Measurements from ENCODE around the gene ADISSP. TPM values are rescaled to one million over a fixed set of nuclear protein-coding genes. Genes with fewer than 3 reads are reported as not detected.
A peak's percentile ranks its signal among the peaks of the same experiment; 100 is the strongest.

Gene ADISSP
- total and polyA plus RNA-seq, 2 of the 13 experiments (the other 11 are each of a cell fraction or from before 2014, with no cell fraction given): 38.3 to 90.6 TPM

- peak; percentile 94 for TF ChIP-seq JUN (CRISPR knock-in tag; IDR thresholded peaks at IDR 0.05)
- TF ChIP-seq NFKB2 (CRISPR knock-in tag; IDR thresholded peaks at IDR 0.05; ENCODE audit: borderline replicate concordance): peak; percentile 99
- peak; percentile 99 for TF ChIP-seq NRL (CRISPR knock-in tag; IDR thresholded peaks at IDR 0.05; ENCODE audit: borderline replicate concordance)
- TF ChIP-seq ZNF562 (CRISPR knock-in tag; IDR thresholded peaks at IDR 0.05; ENCODE audit: borderline replicate concordance): peak; percentile 75; the same call in 1 of the 2 replicates
- TF ChIP-seq ZNF12 (CRISPR knock-in tag; IDR thresholded peaks at IDR 0.05): 0 out of 2 replicates have a peak, but pooled peaks have one; percentile 52
- TF ChIP-seq SMAD1 (CRISPR knock-in tag; IDR thresholded peaks at IDR 0.05; ENCODE audit: borderline replicate concordance, low read depth): no peak
- peak; percentile 55; the same call in 1 of the 2 replicates for TF ChIP-seq NFYB (CRISPR knock-in tag; IDR thresholded peaks at IDR 0.05)
- peak; percentile 91 for TF ChIP-seq ZBTB25 (CRISPR knock-in tag; IDR thresholded peaks at IDR 0.05)
- peak; percentile 64 for TF ChIP-seq NFYC (CRISPR knock-in tag; IDR thresholded peaks at IDR 0.05)
- no peak for TF ChIP-seq SIN3A (IDR thresholded peaks at IDR 0.05; ENCODE audit: borderline replicate concordance, low read depth, low read length)
- TF ChIP-seq ZNF124 (CRISPR knock-in tag; IDR thresholded peaks at IDR 0.05): peak; percentile 28; the same call in 1 of the 2 replicates
- peak; percentile 92; the same call in 1 of the 2 replicates for TF ChIP-seq ZNF510 (CRISPR knock-in tag; IDR thresholded peaks at IDR 0.05; ENCODE audit: low read depth)
- TF ChIP-seq ZHX2 (IDR thresholded peaks at IDR 0.05; ENCODE audit: low read depth): peak; percentile 77; the same call in 1 of the 2 replicates
- TF ChIP-seq ZHX2 (CRISPR knock-in tag; IDR thresholded peaks at IDR 0.05; ENCODE audit: borderline replicate concordance): peak; percentile 83
- 0 out of 2 replicates have a peak, but pooled peaks have one; percentile 4 for TF ChIP-seq CREB1 (IDR thresholded peaks at IDR 0.05)
- no peak for TF ChIP-seq CREB1 (CRISPR knock-in tag; IDR thresholded peaks at IDR 0.05)
- TF ChIP-seq ZNF296 (CRISPR knock-in tag; conservative IDR thresholded peaks at IDR 0.05): peak; percentile 83; the same call in 1 of the 2 replicates
- TF ChIP-seq HNRNPH1 (optimal IDR thresholded peaks at IDR 0.05; ENCODE audit: low read depth, low read length): peak; percentile 54
- TF ChIP-seq MLLT10 (CRISPR knock-in tag; IDR thresholded peaks at IDR 0.05): no peak
- TF ChIP-seq ZNF225 (CRISPR knock-in tag; IDR thresholded peaks at IDR 0.05): peak; percentile 98
- peak; percentile 85; the same call in 1 of the 2 replicates for TF ChIP-seq DRAP1 (CRISPR knock-in tag; IDR thresholded peaks at IDR 0.05)
- TF ChIP-seq PBX3 (CRISPR knock-in tag; IDR thresholded peaks at IDR 0.05; ENCODE audit: borderline replicate concordance): 0 out of 2 replicates have a peak, but pooled peaks have one; percentile 68
These were observed 44.1 kb upstream of the ADISSP start (continued) for GRCh38 chr20:3811467-3812258.

Data from HepG2 (cell line).